Upper lobe of right lung (tissue), 1 donor: ENCODE data around the gene IL21R. TPM values are rescaled to one million over a fixed set of nuclear protein-coding genes. Genes with fewer than 3 reads are reported as not detected.

Experiments used
- ATAC-seq: fragments of 200-7000 bp; cut with Tn5 transposase; one replicate; pipeline ENCODE4 v1.9.1; 2020; ENCODE audit warnings: mild to moderate bottlenecking, moderate library complexity
- DNase-seq: peaks from one replicate; pipeline ENCODE4 v3.0.0-alpha.2; 2020
- H3K27ac ChIP-seq: fragments of 200-600 bp; one replicate; pipeline ENCODE4 v1.8.0; 2022
- H3K27me3 ChIP-seq: fragments of 200-600 bp; one replicate; pipeline ENCODE4 v1.8.0; 2022; ENCODE audit warnings: mild to moderate bottlenecking
- H3K36me3 ChIP-seq: fragments of 200-600 bp; one replicate; pipeline ENCODE4 v1.8.0; 2022
- H3K4me1 ChIP-seq: fragments of 200-600 bp; one replicate; pipeline ENCODE4 v1.8.0; 2022
- H3K4me3 ChIP-seq: fragments of 200-600 bp; one replicate; pipeline ENCODE4 v1.8.0; 2022; ENCODE audit warnings: mild to moderate bottlenecking
- H3K9me3 ChIP-seq: fragments of 200-600 bp; one replicate; pipeline ENCODE4 v1.8.0; 2022
- CTCF ChIP-seq: fragments of 200-600 bp; IDR thresholded peaks from one replicate; pipeline ENCODE4 v1.8.0; 2022; ENCODE audit warnings: antibody characterized with exemption
- intact Hi-C: fragments of 100-400 bp; cut with DNase I; formaldehyde crosslinking; loops from one replicate; pipeline ENCODE4 v1.11.0; 2022
- total RNA-seq: library from RNA; stranded (reverse); fragmentation: NEBNext Ultra II Directional; extraction: Animal tissue kit (Norgen Biotek cat#: 25700); gene quantifications from one replicate; pipeline ENCODE4 v1.2.1, GENCODE V29; 2021
- donor health status: DM: no; HTN: yes; CAD: no; lungs with severe emphysema.

IL21R gene
- total RNA-seq, 1 donor from 2014 or later: 3.9 TPM

GRCh38 chr16:27359615-27360014 lies 42.4 kb upstream of the IL21R start:
- Histone ChIP-seq H3K27ac (peak overlapping the region; percentile 30), H3K4me3 (no peak overlapping the region), H3K27me3 (no peaks in the 10 kb centered on the region), H3K36me3 (peaks cover 94% of the 10 kb centered on the region), H3K4me1 (peaks cover 7% of the 10 kb centered on the region), H3K9me3 (no peaks in the 10 kb centered on the region)
- intact Hi-C loops: loop anchor here (2.0 to 10.0 kb wide), 2 partner anchors 23 to 125 kb away; no protein-coding TSS in a partner anchor
- ATAC-seq: no peak
- TF ChIP-seq CTCF: no peak
- DNase-seq: no peak

GRCh38 chr16:27361987-27362386 lies 40.0 kb upstream of the IL21R start:
- Histone ChIP-seq H3K36me3 (peaks cover 70% of the 10 kb centered on the region), H3K27me3 (no peaks in the 10 kb centered on the region), H3K4me3 (no peak overlapping the region), H3K9me3 (no peaks in the 10 kb centered on the region), H3K4me1 (peaks cover 15% of the 10 kb centered on the region), H3K27ac (no peak overlapping the region)
- ATAC-seq (no peak), DNase-seq (no peak)
- TF ChIP-seq CTCF: no peak
- intact Hi-C loops: loop anchor here (10.0 kb wide), 1 partner anchor 127 kb away; no protein-coding TSS in a partner anchor

- Histone ChIP-seq H3K9me3 (no peaks in the 10 kb centered on the region), H3K4me1 (peaks cover 22% of the 10 kb centered on the region), H3K4me3 (no peak overlapping the region), H3K36me3 (peaks cover 63% of the 10 kb centered on the region), H3K27me3 (no peaks in the 10 kb centered on the region), H3K27ac (no peak overlapping the region)
- DNase-seq (peak; percentile 62), ATAC-seq (no peak)
- TF ChIP-seq CTCF: no peak
- intact Hi-C loops: loop anchor here (10.0 kb wide), 1 partner anchor 128 kb away; no protein-coding TSS in a partner anchor
Measured at GRCh38 chr16:27362570-27363245, 39.3 kb upstream of the IL21R start.

- Histone ChIP-seq H3K27me3 (no peaks in the 10 kb centered on the region), H3K4me1 (peaks cover 27% of the 10 kb centered on the region), H3K36me3 (peaks cover 58% of the 10 kb centered on the region), H3K4me3 (no peak overlapping the region), H3K27ac (no peak overlapping the region), H3K9me3 (no peaks in the 10 kb centered on the region)
- no peak for TF ChIP-seq CTCF
- DNase-seq: no peak
- intact Hi-C loops: loop anchor here (10.0 kb wide), 1 partner anchor 128 kb away; no protein-coding TSS in a partner anchor
- ATAC-seq: no peak
Measured at GRCh38 chr16:27363246-27363632, 38.7 kb upstream of the IL21R start.

GRCh38 chr16:27363797-27364196 lies 38.2 kb upstream of the IL21R start:
- Histone ChIP-seq H3K27ac (no peak overlapping the region), H3K4me3 (no peak overlapping the region), H3K9me3 (no peaks in the 10 kb centered on the region), H3K4me1 (peaks cover 28% of the 10 kb centered on the region), H3K36me3 (peaks cover 52% of the 10 kb centered on the region), H3K27me3 (no peaks in the 10 kb centered on the region)
- DNase-seq (peak; percentile 73), ATAC-seq (peak; percentile 13)
- intact Hi-C loops: loop anchor here (10.0 kb wide), 1 partner anchor 129 kb away; no protein-coding TSS in a partner anchor
- no peak for TF ChIP-seq CTCF
